HEK293T (cell line): ENCODE results near the gene MPL.

Experiments used
- ARNT ChIP-seq: fragments of 450-650 bp; IDR thresholded peaks from 2 replicates; pipeline ENCODE4 v1.6.1; 2017; ENCODE audit warnings: mild to moderate bottlenecking
- BHLHE40 ChIP-seq: fragments of 450-650 bp; IDR thresholded peaks from 2 replicates; pipeline ENCODE4 v1.6.1; 2016; ENCODE audit warnings: mild to moderate bottlenecking, moderate library complexity, borderline replicate concordance
- CTBP1 ChIP-seq: fragments of 450-650 bp; IDR thresholded peaks from 2 replicates; pipeline ENCODE4 v1.6.1; 2016; ENCODE audit warnings: borderline replicate concordance
- ELF4 ChIP-seq: fragments of 450-650 bp; IDR thresholded peaks from 2 replicates; pipeline ENCODE4 v1.6.1; 2017; ENCODE audit warnings: antibody characterized with exemption
- FOXK2 ChIP-seq: fragments of 450-650 bp; IDR thresholded peaks from 2 replicates; pipeline ENCODE4 v1.6.1; 2016; ENCODE audit warnings: mild to moderate bottlenecking
- HDGF ChIP-seq: fragments of 450-650 bp; IDR thresholded peaks from 2 replicates; pipeline ENCODE4 v1.6.1; 2017; ENCODE audit warnings: antibody characterized with exemption, borderline replicate concordance
- L3MBTL2 ChIP-seq: fragments of 450-650 bp; conservative IDR thresholded peaks from 2 replicates; pipeline ENCODE4 v1.6.1; 2016; ENCODE audit warnings: mild to moderate bottlenecking
- LEF1 ChIP-seq: fragments of 450-650 bp; IDR thresholded peaks from 2 replicates; pipeline ENCODE4 v1.6.1; 2017; ENCODE audit warnings: mild to moderate bottlenecking, borderline replicate concordance
- SP1 ChIP-seq: fragments of 450-650 bp; IDR thresholded peaks from 2 replicates; pipeline ENCODE4 v1.6.1; 2017
- SUZ12 ChIP-seq: fragments of 450-650 bp; IDR thresholded peaks from 2 replicates; pipeline ENCODE4 v1.6.1; 2016; ENCODE audit warnings: mild to moderate bottlenecking
- TARDBP ChIP-seq: fragments of 450-650 bp; IDR thresholded peaks from 2 replicates; pipeline ENCODE4 v1.6.1; 2016
- ZNF384 ChIP-seq: fragments of 450-650 bp; IDR thresholded peaks from 2 replicates; pipeline ENCODE4 v1.6.1; 2016

GRCh38 chr1:43293176-43293575 is 44.4 kb upstream of the MPL start:
- TF ChIP-seq SUZ12: no peak
- TF ChIP-seq SP1: no peak
- TF ChIP-seq TARDBP: no peak
- TF ChIP-seq BHLHE40: no peak
- no peak for TF ChIP-seq ELF4
- no peak for TF ChIP-seq ARNT
- TF ChIP-seq FOXK2: no peak
- no peak for TF ChIP-seq ZNF384
- TF ChIP-seq HDGF: no peak
- no peak for TF ChIP-seq LEF1
- TF ChIP-seq L3MBTL2: no peak
- no peak for TF ChIP-seq CTBP1
